Lower leg skin (tissue), 3 donors: ENCODE data around the gene CREBBP.

Source experiments
- CTCF ChIP-seq, 3 donors: fragments of 450-650 bp; IDR thresholded peaks; one replicate each; pipeline ENCODE4 v1.5.1; 2016; ENCODE audit warnings: antibody characterized with exemption in 3 of 3, mild to moderate bottlenecking in 3 of 3, moderate library complexity in 2 of 3
- POLR2A ChIP-seq, 2 donors: fragments of 450-650 bp; IDR thresholded peaks; one replicate each; pipeline ENCODE4 v1.6.1; 2016 to 2017; ENCODE audit warnings: antibody characterized with exemption in 2 of 2, mild to moderate bottlenecking in 1 of 2, moderate library complexity in 1 of 2

DNA sequence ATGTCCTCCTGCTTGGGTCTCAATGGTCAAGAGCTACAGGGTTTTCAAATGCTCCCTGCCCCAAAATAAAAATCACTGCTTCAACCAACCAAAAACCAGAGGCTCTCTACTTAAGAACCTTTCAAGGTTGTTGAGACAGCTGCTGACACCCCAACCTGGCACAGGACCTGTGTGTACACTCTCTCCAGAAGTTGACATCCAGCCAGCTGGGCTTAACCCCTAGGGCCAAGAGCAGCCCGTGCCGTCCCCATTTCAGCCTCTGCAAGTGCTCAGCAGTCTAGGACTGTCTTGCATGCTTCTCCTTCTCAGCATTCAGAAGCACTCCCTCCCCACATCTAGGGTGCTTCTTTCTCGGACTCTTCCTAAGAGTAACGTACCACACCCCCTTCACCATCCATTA lies 104.2 kb downstream of the CREBBP start:
- TF ChIP-seq CTCF (IDR thresholded peaks at IDR 0.05) (no peak), POLR2A (IDR thresholded peaks at IDR 0.05) (no peak)
